OCI-LY1 (cell line): ENCODE measurements around the gene RHBDD3.
"Not testable (repeated sequence)": the region's sequence is repeated elsewhere in the genome, so short reads cannot be mapped to it uniquely, and the experiment has no call there.

Experiments
- H2AFZ ChIP-seq: fragments of 200-600 bp; sonication (generic), shearing (Covaris generic); 2 replicates; pipeline ENCODE4 v1.6.0; 2014; ENCODE audit warnings: antibody characterized with exemption, mild to moderate bottlenecking, low read length
- H3F3A ChIP-seq: fragments of 200-600 bp; sonication (generic), shearing (Covaris generic); 2 replicates; pipeline ENCODE4 v1.6.0; 2014; ENCODE audit warnings: mild to moderate bottlenecking, antibody characterized with exemption, low read length, moderate library complexity; ENCODE audit not compliant: insufficient read depth
- H3K27ac ChIP-seq: fragments of 200-600 bp; sonication (generic); 2 replicates; pipeline ENCODE4 v1.5.1; 2014; ENCODE audit warnings: low read length, mixed run types, mild to moderate bottlenecking, low read depth; ENCODE audit not compliant: poor library complexity, severe bottlenecking
- H3K27me3 ChIP-seq: fragments of 200-600 bp; sonication (generic); 2 replicates; pipeline ENCODE4 v1.6.0; 2014; ENCODE audit warnings: antibody characterized with exemption, mild to moderate bottlenecking, low read length, moderate library complexity; ENCODE audit not compliant: insufficient read depth
- H3K36me3 ChIP-seq: fragments of 200-600 bp; sonication (generic); 2 replicates; pipeline ENCODE4 v1.6.1; 2014; ENCODE audit warnings: mild to moderate bottlenecking, antibody characterized with exemption, low read length, moderate library complexity, mixed read lengths; ENCODE audit not compliant: insufficient read depth
- H3K4me1 ChIP-seq: fragments of 200-600 bp; sonication (generic); 2 replicates; pipeline ENCODE4 v1.5.1; 2014; ENCODE audit warnings: mild to moderate bottlenecking, low read length, moderate library complexity; ENCODE audit not compliant: insufficient read depth, severe bottlenecking
- H3K4me2 ChIP-seq: fragments of 200-600 bp; sonication (generic), shearing (Covaris generic); 2 replicates; pipeline ENCODE4 v1.6.1; 2014; ENCODE audit warnings: low read length
- H3K4me3 ChIP-seq: fragments of 200-600 bp; sonication (generic); 2 replicates; pipeline ENCODE4 v1.5.1; 2014; ENCODE audit warnings: low read length, low read depth, mild to moderate bottlenecking, mixed read lengths; ENCODE audit not compliant: poor library complexity, severe bottlenecking
- H3K79me2 ChIP-seq: fragments of 200-600 bp; shearing (Covaris generic); 2 replicates; pipeline ENCODE4 v1.6.1; 2016; ENCODE audit warnings: mixed run types, low read length, mixed read lengths; ENCODE audit not compliant: insufficient read depth
- H3K9ac ChIP-seq: fragments of 200-600 bp; sonication (generic), shearing (Covaris generic); 2 replicates; pipeline ENCODE4 v1.6.1; 2014; ENCODE audit warnings: mild to moderate bottlenecking, low read length, mixed read lengths
- H3K9me2 ChIP-seq: fragments of 200-600 bp; sonication (generic), shearing (Covaris generic); 2 replicates; pipeline ENCODE4 v1.6.1; 2014; ENCODE audit warnings: low read depth, mild to moderate bottlenecking, low read length, mixed read lengths
- H3K9me3 ChIP-seq: fragments of 200-600 bp; shearing (Covaris generic); 2 replicates; pipeline ENCODE4 v1.6.1; 2014; ENCODE audit warnings: low read length, mixed read lengths
- H4K20me1 ChIP-seq: fragments of 200-600 bp; sonication (generic), shearing (Covaris generic); 2 replicates; pipeline ENCODE4 v1.6.0; 2016; ENCODE audit warnings: mild to moderate bottlenecking, low read length; ENCODE audit not compliant: insufficient read depth
- CTCF ChIP-seq: fragments of 200-600 bp; sonication (generic), shearing (Covaris generic); IDR thresholded peaks from 2 replicates; pipeline ENCODE4 v1.5.1; 2017; ENCODE audit warnings: mild to moderate bottlenecking, antibody characterized with exemption, low read length, moderate library complexity, mixed read lengths
- EZH2 ChIP-seq: fragments of 200-600 bp; sonication (generic), shearing (Covaris generic); IDR thresholded peaks from 2 replicates; pipeline ENCODE4 v1.8.0; 2017; ENCODE audit warnings: borderline replicate concordance, mixed run types, mild to moderate bottlenecking, antibody characterized with exemption, low read length, moderate library complexity, mixed read lengths

RHBDD3 gene

GRCh38 chr22:29251981-29252911 lies 15.5 kb downstream of the RHBDD3 start:
- Histone ChIP-seq H3K27ac (no peak overlapping the region), H3F3A (no peaks in the 10 kb centered on the region), H3K79me2 (no peaks in the 10 kb centered on the region), H3K9me2 (no peaks in the 10 kb centered on the region), H4K20me1 (no peaks in the 10 kb centered on the region), H3K4me2 (no peak overlapping the region), H3K36me3 (no peaks in the 10 kb centered on the region), H3K4me1 (no peaks in the 10 kb centered on the region), H3K9me3 (no peaks in the 10 kb centered on the region), H3K27me3 (no peaks in the 10 kb centered on the region), H3K9ac (no peak overlapping the region), H3K4me3 (no peak overlapping the region), H2AFZ (no peak overlapping the region)
- TF ChIP-seq CTCF (no peak), EZH2 (no peak)

DNA sequence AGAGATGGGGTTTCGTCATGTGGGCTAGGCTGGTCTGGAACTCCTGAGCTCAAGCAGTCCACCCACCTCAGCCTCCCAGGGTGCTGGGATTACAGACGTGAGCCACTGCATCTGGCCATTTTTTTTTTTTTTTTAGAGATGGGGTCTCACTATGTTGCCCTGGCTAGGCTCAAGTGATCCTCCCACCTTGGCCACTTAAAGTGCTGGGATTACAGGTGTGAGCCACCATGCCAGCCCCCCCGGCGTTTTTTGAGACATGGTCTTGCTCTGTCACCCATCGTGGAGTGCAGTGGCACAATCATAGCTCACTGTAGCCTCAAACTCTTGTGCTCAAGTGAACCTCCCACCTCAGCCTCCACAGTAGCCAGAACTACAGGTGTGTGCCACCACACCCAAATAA lies 16.5 kb downstream of the RHBDD3 start:
- Histone ChIP-seq H3K4me3 (no peak overlapping the region), H4K20me1 (no peaks in the 10 kb centered on the region), H3F3A (no peaks in the 10 kb centered on the region), H2AFZ (no peak overlapping the region), H3K9ac (no peak overlapping the region), H3K4me2 (no peak overlapping the region), H3K36me3 (no peaks in the 10 kb centered on the region), H3K79me2 (no peaks in the 10 kb centered on the region), H3K9me2 (no peaks in the 10 kb centered on the region), H3K4me1 (no peaks in the 10 kb centered on the region), H3K27ac (no peak overlapping the region), H3K27me3 (no peaks in the 10 kb centered on the region), H3K9me3 (no peaks in the 10 kb centered on the region)
- no peak for TF ChIP-seq CTCF
- no peak for TF ChIP-seq EZH2

DNA sequence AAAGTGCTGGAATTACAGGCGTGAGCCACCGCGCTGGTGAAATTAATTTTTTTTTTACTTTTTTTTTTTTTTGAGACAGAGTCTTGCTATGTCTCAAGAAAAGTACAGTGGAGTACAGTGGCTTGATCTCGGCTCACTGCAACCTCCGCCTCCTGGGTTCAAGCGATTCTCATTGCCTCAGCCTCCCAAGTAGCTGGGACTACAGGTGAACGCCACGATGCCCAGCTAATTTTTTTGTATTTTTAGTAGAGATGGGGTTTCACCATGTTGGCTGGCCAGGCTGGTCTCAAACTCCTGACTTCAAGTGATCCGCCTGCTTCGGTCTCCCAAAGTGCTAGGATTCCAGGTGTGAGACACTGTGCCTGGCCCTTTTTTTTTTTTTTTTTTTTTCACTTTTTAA lies 19.9 kb downstream of the RHBDD3 start:
- not testable (repeated sequence) for H3K4me1 ChIP-seq, H2AFZ ChIP-seq, H3K4me3 ChIP-seq, H3K9me2 ChIP-seq, H4K20me1 ChIP-seq, H3K9me3 ChIP-seq, H3K36me3 ChIP-seq, H3K4me2 ChIP-seq, H3K9ac ChIP-seq, H3K27me3 ChIP-seq, H3K79me2 ChIP-seq, H3F3A ChIP-seq, H3K27ac ChIP-seq
